ENCODE measurements around the gene LSM14A. TPM values are rescaled to one million over a fixed set of nuclear protein-coding genes. Genes with fewer than 3 reads are reported as not detected.
A peak's percentile ranks its signal among the peaks of the same experiment; 100 is the strongest.

Gene LSM14A
- polyA plus RNA-seq, 3 donors: 73.2 to 91.8 (median 82.7) TPM

DNA sequence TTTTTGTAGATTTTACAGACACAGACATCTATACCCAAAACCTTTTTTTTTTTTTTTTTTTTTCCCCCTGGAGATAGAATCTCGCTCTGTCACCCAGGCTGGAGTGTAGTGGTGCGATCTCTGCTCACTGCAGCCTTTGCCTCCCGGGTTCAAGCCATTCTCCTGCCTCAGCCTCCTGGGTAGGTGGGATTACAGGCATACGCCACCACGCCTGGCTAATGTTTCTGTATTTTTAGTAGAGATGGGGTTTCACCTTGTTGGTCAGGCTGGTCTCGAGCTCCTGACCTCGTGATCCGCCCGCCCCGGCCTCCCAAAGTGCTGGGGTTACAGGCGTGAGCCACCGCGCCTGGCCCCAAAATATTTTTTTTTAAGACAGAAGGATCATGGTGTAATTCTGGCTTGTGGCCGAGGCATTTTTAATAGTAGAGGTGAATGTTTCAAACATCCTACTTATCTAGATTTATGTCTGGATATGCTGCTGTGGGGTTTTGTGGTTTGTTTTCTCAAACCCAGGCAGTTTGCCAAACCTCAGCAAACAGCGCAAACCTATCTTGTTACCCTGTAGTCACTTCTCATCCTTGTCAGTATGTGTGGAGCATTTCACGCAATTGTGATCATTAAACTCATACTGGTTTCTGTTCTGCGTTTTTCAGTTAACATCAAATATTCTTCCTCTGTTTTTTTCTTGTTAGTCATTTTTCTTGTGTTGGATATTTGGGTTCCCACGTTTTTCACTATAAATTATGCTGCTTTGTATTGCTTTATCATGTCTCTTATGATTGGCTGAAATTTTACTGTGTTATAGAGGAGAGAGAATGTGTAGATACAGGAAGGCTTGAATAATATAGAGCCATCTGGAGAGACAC is 45.9 kb downstream of the LSM14A start:
- Histone ChIP-seq H4K20me1 (ENCODE audit: insufficient read depth, low read length) (peaks cover 43% of the 10 kb centered on the region), H3K27me3 (ENCODE audit: control insufficient read depth in 2 of 2, insufficient read depth in 2 of 2, low read length in 2 of 2) (no peaks in the 10 kb centered on the region), H3K4me2 (replicated peaks; ENCODE audit: extremely low read depth, low read length, poor library complexity, severe bottlenecking) (no peak overlapping the region), H3K36me3 (replicated peaks in 1 of 2; ENCODE audit: control insufficient read depth in 1 of 2, insufficient read depth in 2 of 2, low read length in 2 of 2) (peaks cover 61 to 91% of the 10 kb centered on the region in 2 donors), H3K4me3 (replicated peaks in 1 of 3; ENCODE audit: low read depth in 2 of 3, low read length in 3 of 3) (no peak overlapping the region), H2AFZ (ENCODE audit: insufficient read depth, low read depth, low read length, poor library complexity, severe bottlenecking) (no peak overlapping the region), H3K9ac (ENCODE audit: insufficient read depth, low read length, poor library complexity, severe bottlenecking) (no peak overlapping the region), H3K79me2 (ENCODE audit: insufficient read depth, low read length) (peaks cover 5% of the 10 kb centered on the region), H3K4me1 (ENCODE audit: control insufficient read depth in 1 of 2, insufficient read depth in 2 of 2, low read length in 2 of 2) (no peaks in the 10 kb centered on the region), H3K27ac (ENCODE audit: low read depth in 1 of 2, low read length in 2 of 2) (peak overlapping the region in 1 of 2 donors; percentile 1), H3K9me3 (replicated peaks in 1 of 2; ENCODE audit: control insufficient read depth in 1 of 2, insufficient read depth in 1 of 2, low read length in 2 of 2) (no peaks in the 10 kb centered on the region)
- WGBS (ENCODE audit: insufficient coverage): 33% methylated on average over 13 of the region's 18 CpGs
- Mint-ChIP-seq H3K36me3 (peaks cover 71 to 76% of the 10 kb centered on the region in 2 donors), H3K27ac (peak overlapping the region in 5 of 7 donors; percentile 0 to 36 (median 21)), H3K9me3 (peaks cover 0 to 2% (median 0%) of the 10 kb centered on the region in 7 donors), H3K27me3 (ENCODE audit: low read depth in 3 of 3) (no peaks in the 10 kb centered on the region), H3K4me3 (no peak overlapping the region), H3K4me1 (peaks cover 9% of the 10 kb centered on the region)
- TF ChIP-seq, protein P1, sequence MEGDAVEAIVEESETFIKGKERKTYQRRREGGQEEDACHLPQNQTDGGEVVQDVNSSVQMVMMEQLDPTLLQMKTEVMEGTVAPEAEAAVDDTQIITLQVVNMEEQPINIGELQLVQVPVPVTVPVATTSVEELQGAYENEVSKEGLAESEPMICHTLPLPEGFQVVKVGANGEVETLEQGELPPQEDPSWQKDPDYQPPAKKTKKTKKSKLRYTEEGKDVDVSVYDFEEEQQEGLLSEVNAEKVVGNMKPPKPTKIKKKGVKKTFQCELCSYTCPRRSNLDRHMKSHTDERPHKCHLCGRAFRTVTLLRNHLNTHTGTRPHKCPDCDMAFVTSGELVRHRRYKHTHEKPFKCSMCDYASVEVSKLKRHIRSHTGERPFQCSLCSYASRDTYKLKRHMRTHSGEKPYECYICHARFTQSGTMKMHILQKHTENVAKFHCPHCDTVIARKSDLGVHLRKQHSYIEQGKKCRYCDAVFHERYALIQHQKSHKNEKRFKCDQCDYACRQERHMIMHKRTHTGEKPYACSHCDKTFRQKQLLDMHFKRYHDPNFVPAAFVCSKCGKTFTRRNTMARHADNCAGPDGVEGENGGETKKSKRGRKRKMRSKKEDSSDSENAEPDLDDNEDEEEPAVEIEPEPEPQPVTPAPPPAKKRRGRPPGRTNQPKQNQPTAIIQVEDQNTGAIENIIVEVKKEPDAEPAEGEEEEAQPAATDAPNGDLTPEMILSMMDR (IDR thresholded peaks at IDR 0.05): no peak
- intact Hi-C loops (cut with micrococcal nuclease): no loop called here
- DNase-seq: no peak

DNA sequence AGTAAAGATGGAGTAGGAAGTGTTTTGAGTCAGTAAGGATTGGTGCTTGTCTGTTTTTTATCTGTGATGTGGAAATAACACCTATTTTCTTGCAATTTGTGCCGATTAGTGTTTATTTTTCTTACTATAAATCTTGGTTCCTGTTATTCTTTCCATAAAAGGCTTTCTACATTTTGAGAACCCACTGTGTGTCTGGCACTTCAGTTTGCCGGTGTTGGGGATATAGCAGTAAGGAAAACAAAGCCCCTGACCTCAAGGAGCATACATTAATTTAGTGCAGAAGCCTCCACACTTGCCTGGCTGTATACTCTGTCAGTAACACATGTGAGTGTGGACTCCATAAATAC is 46.5 kb downstream of the LSM14A start:
- Histone ChIP-seq H3K4me1 (ENCODE audit: control insufficient read depth in 1 of 2, insufficient read depth in 2 of 2, low read length in 2 of 2) (no peaks in the 10 kb centered on the region), H4K20me1 (ENCODE audit: insufficient read depth, low read length) (peaks cover 43% of the 10 kb centered on the region), H2AFZ (ENCODE audit: insufficient read depth, low read depth, low read length, poor library complexity, severe bottlenecking) (no peak overlapping the region), H3K9ac (ENCODE audit: insufficient read depth, low read length, poor library complexity, severe bottlenecking) (no peak overlapping the region), H3K4me2 (replicated peaks; ENCODE audit: extremely low read depth, low read length, poor library complexity, severe bottlenecking) (no peak overlapping the region), H3K27ac (ENCODE audit: low read depth in 1 of 2, low read length in 2 of 2) (peak overlapping the region in 1 of 2 donors; percentile 1), H3K4me3 (replicated peaks in 1 of 3; ENCODE audit: low read depth in 2 of 3, low read length in 3 of 3) (no peak overlapping the region), H3K79me2 (ENCODE audit: insufficient read depth, low read length) (peaks cover 5% of the 10 kb centered on the region), H3K27me3 (ENCODE audit: control insufficient read depth in 2 of 2, insufficient read depth in 2 of 2, low read length in 2 of 2) (no peaks in the 10 kb centered on the region), H3K9me3 (replicated peaks in 1 of 2; ENCODE audit: control insufficient read depth in 1 of 2, insufficient read depth in 1 of 2, low read length in 2 of 2) (no peaks in the 10 kb centered on the region), H3K36me3 (replicated peaks in 1 of 2; ENCODE audit: control insufficient read depth in 1 of 2, insufficient read depth in 2 of 2, low read length in 2 of 2) (peaks cover 65 to 91% of the 10 kb centered on the region in 2 donors)
- no peak overlapping the region for H3K4me3 Mint-ChIP-seq
- peaks cover 0 to 2% (median 0%) of the 10 kb centered on the region in 7 donors for H3K9me3 Mint-ChIP-seq
- DNase-seq: no peak
- intact Hi-C loops (cut with micrococcal nuclease): no loop called here
- H3K36me3 Mint-ChIP-seq: peaks cover 71 to 77% of the 10 kb centered on the region in 2 donors
- WGBS (ENCODE audit: insufficient coverage): no CpG with 5 or more reads among the region's 2 CpGs
- TF ChIP-seq, protein P1 (IDR thresholded peaks at IDR 0.05): no peak
- peaks cover 9% of the 10 kb centered on the region for H3K4me1 Mint-ChIP-seq
- peak overlapping the region in 3 of 7 donors; percentile 0 to 30 (median 10) for H3K27ac Mint-ChIP-seq
- no peaks in the 10 kb centered on the region for H3K27me3 Mint-ChIP-seq (ENCODE audit: low read depth in 3 of 3)

Data from CD14-positive monocyte (primary cell).